ENCODE data around the gene ZNF564. TPM values are rescaled to one million over a fixed set of nuclear protein-coding genes. Genes with fewer than 3 reads are reported as not detected.
"Not testable (repeated sequence)": the region's sequence is repeated elsewhere in the genome, so short reads cannot be mapped to it uniquely, and the experiment has no call there.

The ZNF564 gene
- total RNA-seq, 1 donor from 2014 or later, result 11.5 TPM

DNA sequence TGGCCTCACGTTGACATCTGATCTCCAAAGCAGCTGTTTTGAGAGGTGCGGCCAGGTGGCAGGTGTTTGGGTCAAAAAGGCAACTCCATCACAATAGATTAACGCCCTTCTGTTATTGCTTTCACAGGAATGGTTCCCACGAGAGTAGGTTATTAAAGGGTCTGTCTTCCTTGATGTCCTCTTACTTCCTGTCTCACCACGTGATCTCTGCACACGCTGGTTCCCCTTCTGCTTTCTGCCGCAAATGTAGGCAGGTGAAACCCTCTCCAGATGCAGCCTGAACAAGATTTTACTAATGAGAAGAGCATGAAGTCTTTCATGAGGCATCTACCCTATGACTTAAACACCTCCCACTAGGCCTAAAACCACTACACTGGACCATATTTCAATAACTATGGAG, 22.8 kb upstream of the ZNF564 start:
- Mint-ChIP-seq H3K4me3 (ENCODE audit: unreplicated experiment) (no peak overlapping the region), H3K4me1 (ENCODE audit: low read depth, unreplicated experiment) (no peaks in the 10 kb centered on the region), H3K27me3 (ENCODE audit: low read depth, unreplicated experiment) (no peaks in the 10 kb centered on the region), H3K27ac (ENCODE audit: unreplicated experiment) (no peak overlapping the region), H3K36me3 (ENCODE audit: low read depth, unreplicated experiment) (peaks cover 41% of the 10 kb centered on the region), H3K9me3 (ENCODE audit: unreplicated experiment) (peaks cover 30% of the 10 kb centered on the region)
- Histone ChIP-seq H3K36me3 (ENCODE audit: insufficient read depth, low read length) (no peaks in the 10 kb centered on the region), H4K20me1 (ENCODE audit: insufficient read depth, low read length) (no peaks in the 10 kb centered on the region), H3K79me2 (ENCODE audit: insufficient read depth, low read length) (no peaks in the 10 kb centered on the region), H3K4me3 (ENCODE audit: insufficient read depth, low read depth, low read length) (no peak overlapping the region), H3K9me3 (ENCODE audit: insufficient read depth, low read depth, low read length) (peaks cover 21% of the 10 kb centered on the region), H2AFZ (ENCODE audit: low read depth, low read length) (no peak overlapping the region), H3K9ac (ENCODE audit: low read length) (no peak overlapping the region), H3K27me3 (ENCODE audit: insufficient read depth, low read length) (no peaks in the 10 kb centered on the region), H3K4me1 (ENCODE audit: insufficient read depth, low read length) (no peaks in the 10 kb centered on the region), H3K4me2 (ENCODE audit: low read length) (no peak overlapping the region), H3K27ac (ENCODE audit: low read depth, low read length) (no peak overlapping the region)
- DNase-seq (ENCODE audit: low read depth), result no peak
- TF ChIP-seq EZH2 (IDR thresholded peaks at IDR 0.05; ENCODE audit: insufficient read depth, low read length), result no peak
- TF ChIP-seq, protein P1, sequence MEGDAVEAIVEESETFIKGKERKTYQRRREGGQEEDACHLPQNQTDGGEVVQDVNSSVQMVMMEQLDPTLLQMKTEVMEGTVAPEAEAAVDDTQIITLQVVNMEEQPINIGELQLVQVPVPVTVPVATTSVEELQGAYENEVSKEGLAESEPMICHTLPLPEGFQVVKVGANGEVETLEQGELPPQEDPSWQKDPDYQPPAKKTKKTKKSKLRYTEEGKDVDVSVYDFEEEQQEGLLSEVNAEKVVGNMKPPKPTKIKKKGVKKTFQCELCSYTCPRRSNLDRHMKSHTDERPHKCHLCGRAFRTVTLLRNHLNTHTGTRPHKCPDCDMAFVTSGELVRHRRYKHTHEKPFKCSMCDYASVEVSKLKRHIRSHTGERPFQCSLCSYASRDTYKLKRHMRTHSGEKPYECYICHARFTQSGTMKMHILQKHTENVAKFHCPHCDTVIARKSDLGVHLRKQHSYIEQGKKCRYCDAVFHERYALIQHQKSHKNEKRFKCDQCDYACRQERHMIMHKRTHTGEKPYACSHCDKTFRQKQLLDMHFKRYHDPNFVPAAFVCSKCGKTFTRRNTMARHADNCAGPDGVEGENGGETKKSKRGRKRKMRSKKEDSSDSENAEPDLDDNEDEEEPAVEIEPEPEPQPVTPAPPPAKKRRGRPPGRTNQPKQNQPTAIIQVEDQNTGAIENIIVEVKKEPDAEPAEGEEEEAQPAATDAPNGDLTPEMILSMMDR (IDR thresholded peaks at IDR 0.05; ENCODE audit: insufficient read depth, low read depth, low read length), result no peak
- FAIRE-seq, result no peak

DNA sequence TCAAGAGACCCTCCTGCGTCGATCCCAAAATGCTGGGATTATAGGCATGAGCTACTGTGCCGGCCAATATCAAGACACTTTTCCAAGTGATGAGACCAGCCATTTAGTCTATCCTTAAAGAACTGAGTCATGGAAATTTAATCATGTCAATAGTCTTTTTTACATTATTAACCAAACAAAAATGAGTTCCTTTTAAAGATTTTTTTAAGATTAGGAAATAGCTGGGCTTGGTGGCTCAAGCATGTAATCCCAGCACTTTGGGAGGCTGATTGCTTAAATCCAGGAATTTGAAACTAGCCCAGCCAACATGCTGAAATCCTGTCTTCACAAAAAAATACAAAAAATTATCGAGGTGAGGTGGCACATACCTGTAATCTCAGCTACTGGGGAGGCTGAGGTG, 16.7 kb upstream of the ZNF564 start:
- DNase-seq (ENCODE audit: low read depth) (no peak), FAIRE-seq (no peak)
- Histone ChIP-seq H3K27ac (ENCODE audit: low read depth, low read length) (no peak overlapping the region), H2AFZ (ENCODE audit: low read depth, low read length) (no peak overlapping the region), H3K9ac (ENCODE audit: low read length) (no peak overlapping the region), H3K27me3 (ENCODE audit: insufficient read depth, low read length) (no peaks in the 10 kb centered on the region), H4K20me1 (ENCODE audit: insufficient read depth, low read length) (no peaks in the 10 kb centered on the region), H3K4me1 (ENCODE audit: insufficient read depth, low read length) (peaks cover 4% of the 10 kb centered on the region), H3K4me2 (ENCODE audit: low read length) (no peak overlapping the region), H3K4me3 (ENCODE audit: insufficient read depth, low read depth, low read length) (no peak overlapping the region), H3K79me2 (ENCODE audit: insufficient read depth, low read length) (no peaks in the 10 kb centered on the region), H3K36me3 (ENCODE audit: insufficient read depth, low read length) (no peaks in the 10 kb centered on the region), H3K9me3 (ENCODE audit: insufficient read depth, low read depth, low read length) (no peaks in the 10 kb centered on the region)
- no peak overlapping the region for H3K27ac Mint-ChIP-seq (ENCODE audit: unreplicated experiment)
- no peak overlapping the region for H3K4me3 Mint-ChIP-seq (ENCODE audit: unreplicated experiment)
- H3K27me3 Mint-ChIP-seq (ENCODE audit: low read depth, unreplicated experiment), result peaks cover 2% of the 10 kb centered on the region
- peaks cover 2% of the 10 kb centered on the region for H3K4me1 Mint-ChIP-seq (ENCODE audit: low read depth, unreplicated experiment)
- H3K36me3 Mint-ChIP-seq (ENCODE audit: low read depth, unreplicated experiment), result peaks cover 10% of the 10 kb centered on the region
- H3K9me3 Mint-ChIP-seq (ENCODE audit: unreplicated experiment), result peaks cover 5% of the 10 kb centered on the region
- no peak for TF ChIP-seq EZH2 (IDR thresholded peaks at IDR 0.05; ENCODE audit: insufficient read depth, low read length)
- TF ChIP-seq, protein P1 (IDR thresholded peaks at IDR 0.05; ENCODE audit: insufficient read depth, low read depth, low read length), result no peak

DNA sequence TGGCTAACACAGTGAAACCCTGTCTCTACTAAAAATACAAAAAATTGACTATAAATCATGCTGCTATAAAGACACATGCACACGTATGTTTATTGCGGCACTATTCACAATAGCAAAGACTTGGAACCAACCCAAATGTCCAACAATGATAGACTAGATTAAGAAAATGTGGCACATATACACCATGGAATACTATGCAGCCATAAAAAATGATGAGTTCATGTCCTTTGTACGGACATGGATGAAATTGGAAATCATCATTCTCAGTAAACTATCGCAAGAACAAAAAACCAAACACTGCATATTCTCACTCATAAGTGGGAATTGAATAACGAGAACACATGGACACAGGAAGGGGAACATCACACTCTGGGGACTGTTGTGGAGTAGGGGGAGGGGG, 15.1 kb upstream of the ZNF564 start:
- H3K27ac Mint-ChIP-seq (ENCODE audit: unreplicated experiment); H3K27me3 Mint-ChIP-seq (ENCODE audit: low read depth, unreplicated experiment); H4K20me1 ChIP-seq (ENCODE audit: insufficient read depth, low read length); H3K36me3 Mint-ChIP-seq (ENCODE audit: low read depth, unreplicated experiment); H3K4me2 ChIP-seq (ENCODE audit: low read length); H3K4me3 ChIP-seq (ENCODE audit: insufficient read depth, low read depth, low read length); H3K27me3 ChIP-seq (ENCODE audit: insufficient read depth, low read length); H3K9ac ChIP-seq (ENCODE audit: low read length); DNase-seq (ENCODE audit: low read depth); H3K27ac ChIP-seq (ENCODE audit: low read depth, low read length); H3K4me3 Mint-ChIP-seq (ENCODE audit: unreplicated experiment); H3K79me2 ChIP-seq (ENCODE audit: insufficient read depth, low read length); FAIRE-seq; H3K9me3 Mint-ChIP-seq (ENCODE audit: unreplicated experiment); H3K4me1 Mint-ChIP-seq (ENCODE audit: low read depth, unreplicated experiment); H3K4me1 ChIP-seq (ENCODE audit: insufficient read depth, low read length); H3K36me3 ChIP-seq (ENCODE audit: insufficient read depth, low read length); H2AFZ ChIP-seq (ENCODE audit: low read depth, low read length); H3K9me3 ChIP-seq (ENCODE audit: insufficient read depth, low read depth, low read length): not testable (repeated sequence)
